ENCODE data around the gene ADGRL3. TPM values are rescaled to one million over a fixed set of nuclear protein-coding genes. Genes with fewer than 3 reads are reported as not detected.

ADGRL3 gene
- total RNA-seq, 1 donor from 2014 or later, result 6.1 TPM

DNA sequence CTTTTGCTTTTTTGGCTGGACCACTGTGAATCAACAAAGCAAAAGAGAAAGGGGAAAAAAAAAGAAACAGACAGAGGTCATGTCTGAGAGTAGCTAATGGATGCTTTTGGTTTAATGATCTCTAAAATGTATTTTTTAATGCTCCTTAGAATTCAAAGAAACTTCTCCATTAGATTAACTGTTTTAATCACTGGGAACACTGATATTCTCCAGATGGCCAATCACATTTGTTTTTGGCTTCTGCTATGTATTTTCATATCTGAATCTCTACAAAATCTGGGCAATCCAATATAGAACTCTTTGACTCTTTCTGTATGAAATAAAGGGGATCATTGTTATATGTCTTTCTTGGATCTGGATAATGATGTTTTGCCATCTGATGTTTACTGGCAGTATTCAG, 278.2 kb downstream of the ADGRL3 start:
- Histone ChIP-seq H3K27ac (replicated peaks) (no peak overlapping the region), H3K36me3 (no peaks in the 10 kb centered on the region), H3K27me3 (ENCODE audit: low read depth) (no peaks in the 10 kb centered on the region), H3K4me3 (no peak overlapping the region), H3K4me1 (no peaks in the 10 kb centered on the region), H3K9me3 (replicated peaks) (no peaks in the 10 kb centered on the region)
- intact Hi-C loops (cut with micrococcal nuclease), result no loop called here
- TF ChIP-seq, protein P1, sequence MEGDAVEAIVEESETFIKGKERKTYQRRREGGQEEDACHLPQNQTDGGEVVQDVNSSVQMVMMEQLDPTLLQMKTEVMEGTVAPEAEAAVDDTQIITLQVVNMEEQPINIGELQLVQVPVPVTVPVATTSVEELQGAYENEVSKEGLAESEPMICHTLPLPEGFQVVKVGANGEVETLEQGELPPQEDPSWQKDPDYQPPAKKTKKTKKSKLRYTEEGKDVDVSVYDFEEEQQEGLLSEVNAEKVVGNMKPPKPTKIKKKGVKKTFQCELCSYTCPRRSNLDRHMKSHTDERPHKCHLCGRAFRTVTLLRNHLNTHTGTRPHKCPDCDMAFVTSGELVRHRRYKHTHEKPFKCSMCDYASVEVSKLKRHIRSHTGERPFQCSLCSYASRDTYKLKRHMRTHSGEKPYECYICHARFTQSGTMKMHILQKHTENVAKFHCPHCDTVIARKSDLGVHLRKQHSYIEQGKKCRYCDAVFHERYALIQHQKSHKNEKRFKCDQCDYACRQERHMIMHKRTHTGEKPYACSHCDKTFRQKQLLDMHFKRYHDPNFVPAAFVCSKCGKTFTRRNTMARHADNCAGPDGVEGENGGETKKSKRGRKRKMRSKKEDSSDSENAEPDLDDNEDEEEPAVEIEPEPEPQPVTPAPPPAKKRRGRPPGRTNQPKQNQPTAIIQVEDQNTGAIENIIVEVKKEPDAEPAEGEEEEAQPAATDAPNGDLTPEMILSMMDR (IDR thresholded peaks at IDR 0.05; ENCODE audit: borderline replicate concordance), result no peak
- DNase-seq, result no peak

DNA sequence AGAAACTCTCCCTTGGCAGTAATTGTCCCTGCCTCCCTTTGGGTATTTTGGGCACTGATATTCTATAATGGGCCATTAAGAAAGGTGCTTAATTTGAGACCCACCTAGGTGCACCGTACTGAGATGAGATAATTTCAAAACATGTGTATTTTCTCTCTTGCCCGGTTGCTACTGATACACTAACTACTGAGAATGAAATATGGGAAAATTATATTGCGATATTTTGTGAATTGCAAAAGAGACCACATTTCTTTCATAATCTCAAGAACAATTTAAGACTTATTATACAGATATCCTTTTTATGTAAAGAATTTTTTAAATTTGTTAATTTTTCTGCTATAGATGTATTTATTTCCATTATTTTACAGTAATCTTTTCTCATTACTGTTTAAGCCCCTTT, 284.9 kb downstream of the ADGRL3 start:
- no peak for DNase-seq
- TF ChIP-seq, protein P1 (IDR thresholded peaks at IDR 0.05; ENCODE audit: borderline replicate concordance), result no peak
- H3K9me3 ChIP-seq (replicated peaks), result no peaks in the 10 kb centered on the region
- no peak overlapping the region for H3K4me3 ChIP-seq
- no peaks in the 10 kb centered on the region for H3K36me3 ChIP-seq
- intact Hi-C loops (cut with micrococcal nuclease), result no loop called here
- H3K27me3 ChIP-seq (ENCODE audit: low read depth), result no peaks in the 10 kb centered on the region
- no peak overlapping the region for H3K27ac ChIP-seq (replicated peaks)
- no peaks in the 10 kb centered on the region for H3K4me1 ChIP-seq

DNA sequence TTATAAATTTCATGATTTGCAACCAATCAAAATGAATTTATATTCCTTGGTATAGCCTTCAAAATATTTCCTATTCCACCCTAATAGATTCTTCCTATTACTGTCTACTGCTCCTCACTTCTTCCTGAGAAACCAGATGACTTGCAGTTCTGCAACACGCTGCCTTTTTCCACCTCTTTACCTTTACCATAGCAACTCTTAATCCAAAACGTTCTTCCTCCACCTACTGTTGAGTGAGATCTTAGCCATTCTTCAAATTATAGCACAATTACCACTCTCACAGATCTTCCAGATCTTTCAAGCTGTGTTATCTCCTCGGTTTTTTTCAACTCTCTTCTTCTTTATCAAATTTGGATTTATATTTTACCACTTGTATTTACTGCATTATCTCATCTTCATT, 289.8 kb downstream of the ADGRL3 start:
- no peaks in the 10 kb centered on the region for H3K9me3 ChIP-seq (replicated peaks)
- no peak overlapping the region for H3K27ac ChIP-seq (replicated peaks)
- H3K27me3 ChIP-seq (ENCODE audit: low read depth), result no peaks in the 10 kb centered on the region
- no peaks in the 10 kb centered on the region for H3K4me1 ChIP-seq
- no peak for DNase-seq
- intact Hi-C loops (cut with micrococcal nuclease), result no loop called here
- no peak overlapping the region for H3K4me3 ChIP-seq
- H3K36me3 ChIP-seq, result no peaks in the 10 kb centered on the region
- TF ChIP-seq, protein P1 (IDR thresholded peaks at IDR 0.05; ENCODE audit: borderline replicate concordance), result no peak

DNA sequence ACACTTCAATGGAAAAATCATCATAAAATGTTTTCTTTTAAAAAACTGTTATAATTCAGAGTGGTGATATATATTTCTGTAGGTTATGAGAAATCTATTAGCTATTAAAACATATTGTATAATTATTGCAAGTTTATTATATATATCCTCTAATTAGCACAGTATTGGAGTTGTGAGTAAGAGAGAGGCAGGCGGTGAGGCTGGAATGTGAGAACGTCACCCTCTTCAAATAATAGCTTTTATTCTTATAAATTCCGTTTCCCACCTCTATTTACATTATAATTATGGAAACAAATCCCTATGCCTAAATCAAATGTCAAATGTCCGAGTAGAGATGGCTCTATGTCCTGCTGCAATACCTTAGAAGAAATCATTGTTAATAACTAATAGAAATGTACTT, 292.9 kb downstream of the ADGRL3 start:
- Histone ChIP-seq H3K27me3 (ENCODE audit: low read depth) (no peaks in the 10 kb centered on the region), H3K36me3 (no peaks in the 10 kb centered on the region), H3K27ac (replicated peaks) (no peak overlapping the region), H3K4me3 (no peak overlapping the region), H3K4me1 (no peaks in the 10 kb centered on the region), H3K9me3 (replicated peaks) (no peaks in the 10 kb centered on the region)
- DNase-seq, result no peak
- intact Hi-C loops (cut with micrococcal nuclease), result no loop called here
- TF ChIP-seq, protein P1 (IDR thresholded peaks at IDR 0.05; ENCODE audit: borderline replicate concordance), result no peak

GRCh38 chr4:61493470-61493869, 293.3 kb downstream of the ADGRL3 start:
- Histone ChIP-seq H3K4me3 (no peak overlapping the region), H3K27me3 (ENCODE audit: low read depth) (no peaks in the 10 kb centered on the region), H3K9me3 (replicated peaks) (no peaks in the 10 kb centered on the region), H3K4me1 (no peaks in the 10 kb centered on the region), H3K27ac (replicated peaks) (no peak overlapping the region), H3K36me3 (no peaks in the 10 kb centered on the region)
- DNase-seq, result no peak
- intact Hi-C loops (cut with micrococcal nuclease), result no loop called here
- TF ChIP-seq, protein P1 (IDR thresholded peaks at IDR 0.05; ENCODE audit: borderline replicate concordance), result no peak

DNA sequence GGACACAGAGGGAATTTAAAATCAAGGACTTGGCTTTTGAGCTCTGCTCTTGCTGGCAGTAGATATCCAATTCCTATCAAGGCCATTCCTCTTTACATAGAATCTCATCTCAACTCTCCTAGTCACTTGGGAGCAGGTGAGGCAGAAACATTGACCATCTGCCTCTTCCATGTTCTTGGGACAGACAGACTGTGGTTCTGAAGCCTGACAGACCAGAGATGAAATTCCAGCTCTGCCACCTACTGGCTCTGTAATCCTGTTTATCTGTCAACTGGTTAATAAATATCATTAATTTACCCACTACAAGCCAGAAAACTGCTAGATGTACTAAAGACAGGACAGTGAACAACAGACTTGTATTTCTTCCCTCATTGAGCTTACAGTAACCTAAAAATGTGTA, 300.8 kb downstream of the ADGRL3 start:
- H3K27ac ChIP-seq (replicated peaks), result no peak overlapping the region
- TF ChIP-seq, protein P1 (IDR thresholded peaks at IDR 0.05; ENCODE audit: borderline replicate concordance), result peak; percentile 33
- no peaks in the 10 kb centered on the region for H3K27me3 ChIP-seq (ENCODE audit: low read depth)
- no peak for DNase-seq
- H3K4me3 ChIP-seq, result no peak overlapping the region
- no peaks in the 10 kb centered on the region for H3K36me3 ChIP-seq
- H3K4me1 ChIP-seq, result no peaks in the 10 kb centered on the region
- intact Hi-C loops (cut with micrococcal nuclease), result no loop called here
- H3K9me3 ChIP-seq (replicated peaks), result no peaks in the 10 kb centered on the region
